ENCODE data around the gene C20orf204. TPM values are rescaled to one million over a fixed set of nuclear protein-coding genes. Genes with fewer than 3 reads are reported as not detected.
A peak's percentile ranks its signal among the peaks of the same experiment; 100 is the strongest.

The C20orf204 gene
- total and polyA plus RNA-seq, 10 of the 15 experiments (the other 5 are each of a cell fraction or from before 2014, with no cell fraction given): 0.24 to 56.0 (median 12.4) TPM

DNA sequence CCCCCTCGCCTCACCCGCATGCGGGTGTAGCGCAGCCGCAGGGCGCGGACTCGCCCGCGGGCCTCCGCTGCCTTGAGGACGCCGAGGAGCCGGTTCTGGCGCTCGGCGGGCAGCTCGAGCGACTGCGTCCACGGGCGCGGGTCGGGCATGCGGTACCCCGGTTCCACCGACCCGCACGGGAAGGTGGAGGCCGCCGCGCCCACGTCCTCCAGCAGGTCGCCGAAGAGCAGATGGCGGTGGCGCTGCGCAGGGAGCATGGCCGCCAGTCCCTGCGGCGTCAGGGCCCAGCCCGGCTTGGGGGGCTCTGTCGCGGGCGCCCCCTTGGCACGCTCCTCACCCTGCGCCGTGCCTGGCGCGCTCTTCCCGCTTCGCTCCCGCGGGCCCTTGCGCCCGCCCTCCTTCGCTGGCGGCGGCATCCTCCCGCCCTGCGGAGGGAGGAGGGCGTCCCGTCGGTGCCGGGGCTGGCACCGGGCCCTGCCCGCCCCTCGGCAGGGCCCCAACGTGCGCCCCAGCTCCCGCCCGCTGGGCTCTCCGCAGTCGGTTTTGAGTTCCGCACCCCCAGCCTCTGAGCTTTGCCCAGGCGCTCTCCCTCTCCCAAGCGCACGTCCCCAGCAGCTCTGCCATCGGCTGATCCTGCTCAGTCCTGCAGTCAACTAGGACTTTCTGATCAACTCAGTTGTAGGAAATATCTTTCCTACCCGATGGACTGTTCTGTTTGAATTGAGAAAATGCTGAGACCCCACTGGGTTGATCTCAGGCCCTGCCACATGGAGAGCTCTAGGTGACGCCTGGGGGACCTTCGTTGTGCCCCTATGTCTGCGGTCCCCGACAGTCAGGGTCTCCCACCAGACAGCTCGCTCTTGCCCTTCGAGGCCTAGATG is 48.1 kb downstream of the C20orf204 start, which contains the start of gene LKAAEAR1 (continued):
- TF ChIP-seq RELA (IDR thresholded peaks at IDR 0.05; ENCODE audit: borderline replicate concordance, partially characterized antibody): no peak
- TF ChIP-seq NFYA (IDR thresholded peaks at IDR 0.05; ENCODE audit: borderline replicate concordance, low read depth, low read length): no peak
- TF ChIP-seq CREM (IDR thresholded peaks at IDR 0.05; ENCODE audit: low read depth): no peak
- no peak for TF ChIP-seq BACH1 (IDR thresholded peaks at IDR 0.05; ENCODE audit: borderline replicate concordance)
- TF ChIP-seq, protein P1, sequence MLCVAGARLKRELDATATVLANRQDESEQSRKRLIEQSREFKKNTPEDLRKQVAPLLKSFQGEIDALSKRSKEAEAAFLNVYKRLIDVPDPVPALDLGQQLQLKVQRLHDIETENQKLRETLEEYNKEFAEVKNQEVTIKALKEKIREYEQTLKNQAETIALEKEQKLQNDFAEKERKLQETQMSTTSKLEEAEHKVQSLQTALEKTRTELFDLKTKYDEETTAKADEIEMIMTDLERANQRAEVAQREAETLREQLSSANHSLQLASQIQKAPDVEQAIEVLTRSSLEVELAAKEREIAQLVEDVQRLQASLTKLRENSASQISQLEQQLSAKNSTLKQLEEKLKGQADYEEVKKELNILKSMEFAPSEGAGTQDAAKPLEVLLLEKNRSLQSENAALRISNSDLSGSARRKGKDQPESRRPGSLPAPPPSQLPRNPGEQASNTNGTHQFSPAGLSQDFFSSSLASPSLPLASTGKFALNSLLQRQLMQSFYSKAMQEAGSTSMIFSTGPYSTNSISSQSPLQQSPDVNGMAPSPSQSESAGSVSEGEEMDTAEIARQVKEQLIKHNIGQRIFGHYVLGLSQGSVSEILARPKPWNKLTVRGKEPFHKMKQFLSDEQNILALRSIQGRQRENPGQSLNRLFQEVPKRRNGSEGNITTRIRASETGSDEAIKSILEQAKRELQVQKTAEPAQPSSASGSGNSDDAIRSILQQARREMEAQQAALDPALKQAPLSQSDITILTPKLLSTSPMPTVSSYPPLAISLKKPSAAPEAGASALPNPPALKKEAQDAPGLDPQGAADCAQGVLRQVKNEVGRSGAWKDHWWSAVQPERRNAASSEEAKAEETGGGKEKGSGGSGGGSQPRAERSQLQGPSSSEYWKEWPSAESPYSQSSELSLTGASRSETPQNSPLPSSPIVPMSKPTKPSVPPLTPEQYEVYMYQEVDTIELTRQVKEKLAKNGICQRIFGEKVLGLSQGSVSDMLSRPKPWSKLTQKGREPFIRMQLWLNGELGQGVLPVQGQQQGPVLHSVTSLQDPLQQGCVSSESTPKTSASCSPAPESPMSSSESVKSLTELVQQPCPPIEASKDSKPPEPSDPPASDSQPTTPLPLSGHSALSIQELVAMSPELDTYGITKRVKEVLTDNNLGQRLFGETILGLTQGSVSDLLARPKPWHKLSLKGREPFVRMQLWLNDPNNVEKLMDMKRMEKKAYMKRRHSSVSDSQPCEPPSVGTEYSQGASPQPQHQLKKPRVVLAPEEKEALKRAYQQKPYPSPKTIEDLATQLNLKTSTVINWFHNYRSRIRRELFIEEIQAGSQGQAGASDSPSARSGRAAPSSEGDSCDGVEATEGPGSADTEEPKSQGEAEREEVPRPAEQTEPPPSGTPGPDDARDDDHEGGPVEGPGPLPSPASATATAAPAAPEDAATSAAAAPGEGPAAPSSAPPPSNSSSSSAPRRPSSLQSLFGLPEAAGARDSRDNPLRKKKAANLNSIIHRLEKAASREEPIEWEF (IDR thresholded peaks at IDR 0.05; ENCODE audit: insufficient replicate concordance, low read depth, low read length): no peak
- TF ChIP-seq ZZZ3 (IDR thresholded peaks at IDR 0.05; ENCODE audit: control insufficient read depth, insufficient read length, low read depth): no peak
- peak; percentile 82 for TF ChIP-seq SUZ12 (IDR thresholded peaks at IDR 0.05; ENCODE audit: unreplicated experiment)
- peak; percentile 64 for TF ChIP-seq HDAC6 (IDR thresholded peaks at IDR 0.05; ENCODE audit: unreplicated experiment)
- peak; percentile 27; the same call in 1 of the 2 replicates for TF ChIP-seq YY1 (IDR thresholded peaks at IDR 0.05; ENCODE audit: low read depth, low read length)
- no peak for TF ChIP-seq ZNF622 (IDR thresholded peaks at IDR 0.05)
- TF ChIP-seq ZNF207 (IDR thresholded peaks at IDR 0.05; ENCODE audit: borderline replicate concordance): no peak
- no peak for TF ChIP-seq E2F8 (IDR thresholded peaks at IDR 0.05; ENCODE audit: low read depth, partially characterized antibody)
- TF ChIP-seq, protein P2, sequence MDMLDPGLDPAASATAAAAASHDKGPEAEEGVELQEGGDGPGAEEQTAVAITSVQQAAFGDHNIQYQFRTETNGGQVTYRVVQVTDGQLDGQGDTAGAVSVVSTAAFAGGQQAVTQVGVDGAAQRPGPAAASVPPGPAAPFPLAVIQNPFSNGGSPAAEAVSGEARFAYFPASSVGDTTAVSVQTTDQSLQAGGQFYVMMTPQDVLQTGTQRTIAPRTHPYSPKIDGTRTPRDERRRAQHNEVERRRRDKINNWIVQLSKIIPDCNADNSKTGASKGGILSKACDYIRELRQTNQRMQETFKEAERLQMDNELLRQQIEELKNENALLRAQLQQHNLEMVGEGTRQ (IDR thresholded peaks at IDR 0.05; ENCODE audit: borderline replicate concordance, low read depth, low read length): no peak
- TF ChIP-seq IKZF1 (conservative IDR thresholded peaks at IDR 0.05): no peak; the same call in 1 of the 2 replicates
- TF ChIP-seq LARP7 (IDR thresholded peaks at IDR 0.05): peak; percentile 45; the same call in 1 of the 2 replicates
- TF ChIP-seq RFX5 (IDR thresholded peaks at IDR 0.05; ENCODE audit: low read depth, low read length): no peak
- TF ChIP-seq CEBPZ (IDR thresholded peaks at IDR 0.05; ENCODE audit: low read depth, low read length): no peak

All from GM12878 (cell line).